NT2/D1 (cell line): ENCODE measurements around the gene FHAD1.

Experiments used
- YY1 ChIP-seq: IDR thresholded peaks from 2 replicates; pipeline ENCODE4 v1.6.1; 2011; ENCODE audit not compliant: insufficient read length, insufficient read depth
- ZNF274 ChIP-seq: IDR thresholded peaks from 2 replicates; pipeline ENCODE4 v1.6.1; 2011; ENCODE audit warnings: mild to moderate bottlenecking, low read depth, low read length

DNA sequence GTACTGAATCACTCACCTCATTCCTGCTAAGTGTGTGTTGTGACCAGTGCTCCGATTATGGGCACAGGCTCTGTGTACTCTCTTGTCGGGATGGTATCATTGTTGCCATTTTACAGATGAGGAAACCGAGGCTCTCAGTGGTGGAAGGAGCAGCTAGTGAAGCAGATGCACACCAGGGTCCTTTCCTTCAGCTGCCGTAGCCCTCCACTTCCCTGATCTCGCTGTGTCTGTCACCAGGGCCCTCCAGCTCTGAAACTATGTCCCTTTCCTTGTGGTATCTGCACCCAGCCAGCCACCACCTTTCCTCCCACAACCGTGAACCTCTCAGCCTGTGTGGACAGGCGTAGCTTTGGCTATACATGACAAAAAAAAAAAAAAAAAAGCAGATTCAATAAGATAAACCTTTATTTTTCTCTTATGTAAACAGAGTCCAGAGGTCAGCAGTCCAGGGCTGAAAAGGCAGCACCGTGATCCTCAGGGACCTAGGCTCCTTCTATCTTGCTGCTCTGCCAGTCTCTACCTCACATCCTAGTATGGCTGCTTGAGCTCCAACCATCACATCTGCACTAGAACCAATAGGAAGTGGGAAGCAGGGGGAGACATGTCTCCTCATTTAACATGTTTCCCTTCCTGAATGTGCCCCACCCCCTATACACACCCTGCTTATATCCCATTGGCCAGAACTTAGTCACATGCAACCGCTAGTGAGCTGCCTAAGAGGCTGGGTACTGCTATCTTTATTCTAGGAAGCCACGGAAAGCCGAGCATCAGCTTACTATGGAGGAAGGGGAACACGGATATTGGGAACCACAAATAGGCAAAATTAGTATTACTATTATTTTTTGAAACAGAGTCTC, 49.2 kb upstream of the FHAD1 start:
- TF ChIP-seq ZNF274: no peak
- TF ChIP-seq YY1: no peak
